GM18861 (cell line): ENCODE data around the gene MAP6.
"Not testable (repeated sequence)": the region's sequence is repeated elsewhere in the genome, so short reads cannot be mapped to it uniquely, and the experiment has no call there.

Source experiments
- ATAC-seq: cut with Tn5 transposase; IDR thresholded peaks from one replicate; pipeline ENCODE4 v1.9.1; 2021; ENCODE audit not compliant: unreplicated experiment

The MAP6 gene

DNA sequence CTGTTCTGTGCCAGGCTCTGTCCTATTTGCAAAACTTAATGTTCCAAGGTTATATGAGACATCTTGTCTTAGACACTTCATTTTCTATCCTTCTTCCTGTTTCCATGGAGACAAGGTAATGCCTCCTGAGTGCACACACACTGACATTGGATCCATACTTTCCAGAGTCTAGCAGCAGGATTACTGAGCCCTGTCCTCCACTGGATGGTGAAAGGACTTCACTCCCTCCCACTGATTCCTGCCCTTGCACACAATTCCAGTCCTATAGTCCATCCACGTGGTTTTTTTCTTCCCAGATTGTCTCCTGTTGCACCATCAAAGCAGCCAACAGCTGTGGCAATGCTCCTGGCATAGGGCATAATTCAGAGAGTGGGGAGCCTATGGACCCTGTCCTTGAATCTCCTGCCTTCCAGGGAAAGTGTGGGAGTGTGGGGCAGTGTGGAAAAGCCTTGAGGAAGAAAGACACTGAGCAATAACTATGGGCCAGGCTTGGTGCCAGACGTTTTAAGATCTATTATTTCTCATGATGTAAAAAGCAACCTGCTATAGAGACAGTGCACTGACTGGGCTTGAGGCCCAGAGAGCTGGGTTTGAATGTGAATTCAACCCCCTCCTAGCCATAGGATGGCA lies 75.4 kb downstream of the MAP6 start:
- ATAC-seq, result no peak

DNA sequence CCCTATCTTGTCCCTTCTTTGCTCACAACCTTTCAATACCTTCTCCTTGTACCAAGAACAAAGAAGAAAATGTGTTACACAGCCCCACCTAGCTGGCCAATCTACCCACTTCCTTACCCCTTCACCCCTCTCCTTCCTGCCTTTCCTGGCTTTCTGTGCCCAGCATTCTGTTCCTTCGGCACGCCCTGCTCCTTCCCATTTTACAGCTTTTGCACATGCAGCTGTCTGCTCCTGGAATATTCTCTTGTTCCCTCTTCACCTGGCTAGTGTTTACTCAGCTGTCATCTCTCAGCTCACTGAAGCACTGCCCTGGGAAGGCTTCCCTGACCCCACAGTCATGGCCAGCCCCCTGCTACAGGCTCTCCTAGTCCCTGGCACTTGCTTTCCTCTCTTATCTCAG lies 76.1 kb downstream of the MAP6 start:
- no peak for ATAC-seq

DNA sequence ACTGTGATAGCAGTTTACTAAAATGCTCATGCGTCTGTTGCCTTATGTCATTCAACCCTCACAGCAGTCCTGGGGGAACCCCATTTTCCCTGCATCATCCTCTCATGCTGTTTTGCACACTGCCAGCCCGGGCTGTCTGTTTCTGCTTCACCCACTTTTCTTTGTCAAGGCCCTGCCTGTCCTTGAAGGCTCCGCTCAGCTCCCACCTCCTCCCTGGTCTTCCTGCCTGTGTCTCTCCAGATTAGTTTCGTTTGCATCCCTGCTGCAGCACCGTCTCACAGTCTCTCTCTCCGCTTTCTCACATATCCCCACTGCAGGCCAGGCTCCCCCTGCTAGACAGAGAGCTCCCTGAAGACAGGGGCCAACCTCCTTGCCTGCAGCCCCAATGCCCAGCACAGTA lies 76.9 kb downstream of the MAP6 start:
- ATAC-seq, result no peak

DNA sequence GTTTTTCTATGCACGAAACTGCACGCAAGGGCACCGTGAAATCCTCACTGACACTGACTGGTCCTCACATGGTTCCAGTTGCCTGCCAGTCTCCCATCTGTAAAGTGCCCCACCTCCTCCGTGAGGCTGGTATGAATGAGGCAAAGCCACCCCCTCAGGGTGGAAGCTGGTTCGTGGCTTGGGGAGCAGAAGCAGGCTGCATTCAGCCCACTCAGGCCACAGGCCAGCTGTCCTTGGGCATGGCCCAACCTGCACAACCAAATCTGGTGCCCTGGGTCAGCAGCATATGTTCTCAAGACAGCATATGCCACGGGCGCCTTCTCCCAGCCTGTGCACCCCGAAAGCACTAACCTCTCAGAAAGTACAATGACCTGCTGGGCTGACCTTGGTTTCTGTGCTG lies 77.5 kb downstream of the MAP6 start:
- ATAC-seq, result no peak

DNA sequence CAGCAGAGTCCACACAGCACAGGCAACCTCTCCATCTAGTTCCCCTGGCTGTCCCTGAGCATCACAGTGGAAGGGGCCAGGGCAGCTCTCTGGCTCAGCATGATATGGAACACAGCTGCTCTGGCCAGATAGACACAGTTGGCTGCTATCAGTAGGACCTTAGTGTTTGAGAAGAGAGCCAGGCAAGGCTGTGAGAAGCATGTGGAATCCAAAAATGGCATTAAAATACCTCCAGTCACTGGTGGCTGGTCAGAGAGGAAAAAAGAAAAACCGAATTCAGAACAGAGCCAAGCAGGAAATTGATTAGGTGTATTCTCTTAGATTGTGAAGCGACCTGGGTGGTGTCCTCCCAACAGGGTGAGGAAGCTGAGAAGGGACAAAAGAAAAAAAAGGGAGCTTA lies 78.9 kb downstream of the MAP6 start:
- ATAC-seq, result no peak

DNA sequence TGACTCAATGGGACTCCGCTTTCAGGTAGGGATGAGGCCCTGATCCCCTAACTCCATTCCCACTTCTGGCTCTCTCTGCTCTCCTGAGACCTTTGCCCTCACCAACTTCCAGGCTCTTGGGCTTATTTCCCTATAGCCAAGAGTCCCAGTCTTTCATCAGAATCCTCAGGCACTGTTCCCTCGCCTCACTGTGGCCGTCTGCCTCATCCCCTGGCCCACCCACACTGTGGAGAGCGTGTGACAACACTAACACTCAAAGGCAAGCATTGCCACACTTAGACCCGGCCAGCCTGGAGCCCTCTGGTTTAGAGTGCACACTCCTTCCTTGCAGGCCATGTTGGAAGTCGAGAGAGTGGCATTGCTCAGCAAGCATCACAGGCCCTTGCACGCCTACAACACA lies 79.8 kb downstream of the MAP6 start:
- ATAC-seq, result no peak

DNA sequence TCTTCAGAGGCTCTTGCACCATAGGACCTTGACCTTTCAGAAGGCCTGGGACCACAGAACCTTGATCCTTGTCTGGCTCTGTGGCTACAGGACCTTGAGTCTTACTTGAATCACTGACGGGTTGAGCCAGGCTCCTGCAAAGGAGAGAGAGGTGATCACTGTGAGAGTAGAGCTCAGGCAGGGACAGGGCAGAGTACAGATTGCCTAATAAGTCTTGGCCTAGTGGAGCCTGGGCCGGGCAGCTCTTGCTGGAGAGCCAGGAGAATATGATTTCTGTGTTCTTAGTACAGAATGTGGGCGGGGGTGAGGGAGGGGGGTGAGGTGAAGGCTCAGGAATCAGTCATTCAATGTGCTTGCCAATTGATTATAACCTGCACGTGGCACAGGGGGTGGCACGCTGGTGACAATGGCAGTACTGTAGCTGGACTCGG lies 80.8 kb downstream of the MAP6 start:
- ATAC-seq, result no peak

DNA sequence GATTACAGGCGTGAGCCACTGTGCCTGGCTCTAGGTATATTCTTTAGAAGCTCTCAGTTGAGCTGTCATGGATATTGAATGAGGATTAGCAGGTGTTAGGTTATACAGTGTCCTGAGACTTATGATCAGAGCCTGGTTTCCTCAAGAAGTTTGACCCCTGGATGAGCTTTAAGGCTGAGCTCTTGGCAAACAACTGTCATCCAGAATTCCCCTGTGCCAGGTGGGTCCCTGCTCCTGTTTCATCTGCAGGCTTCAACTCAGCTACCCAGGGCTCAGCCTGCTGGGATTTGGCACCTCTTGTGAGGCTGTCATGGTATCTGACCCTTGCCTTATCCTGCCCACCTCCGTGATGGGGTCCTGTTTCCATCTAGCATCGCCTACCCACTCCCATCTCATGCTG lies 82.4 kb downstream of the MAP6 start:
- ATAC-seq, result no peak

DNA sequence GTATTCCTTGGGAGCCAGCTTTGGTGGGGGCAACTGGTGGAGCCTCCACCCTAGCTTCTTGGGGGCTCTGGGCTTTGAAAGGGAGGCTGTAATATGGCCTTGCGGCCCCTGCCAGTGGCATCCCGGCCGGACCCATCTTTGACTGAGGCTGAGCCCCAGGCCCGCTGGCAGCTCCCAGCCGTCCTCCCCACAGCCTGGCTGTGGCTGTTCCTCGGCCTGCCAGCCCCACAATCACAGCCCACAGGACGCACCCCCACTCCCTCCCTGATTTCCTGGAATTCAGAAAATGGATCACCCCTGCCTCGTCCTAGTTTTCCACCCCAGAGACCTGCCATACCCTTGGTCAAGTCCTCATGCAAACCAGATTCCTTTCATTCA lies 83.6 kb downstream of the MAP6 start:
- ATAC-seq, result no peak

DNA sequence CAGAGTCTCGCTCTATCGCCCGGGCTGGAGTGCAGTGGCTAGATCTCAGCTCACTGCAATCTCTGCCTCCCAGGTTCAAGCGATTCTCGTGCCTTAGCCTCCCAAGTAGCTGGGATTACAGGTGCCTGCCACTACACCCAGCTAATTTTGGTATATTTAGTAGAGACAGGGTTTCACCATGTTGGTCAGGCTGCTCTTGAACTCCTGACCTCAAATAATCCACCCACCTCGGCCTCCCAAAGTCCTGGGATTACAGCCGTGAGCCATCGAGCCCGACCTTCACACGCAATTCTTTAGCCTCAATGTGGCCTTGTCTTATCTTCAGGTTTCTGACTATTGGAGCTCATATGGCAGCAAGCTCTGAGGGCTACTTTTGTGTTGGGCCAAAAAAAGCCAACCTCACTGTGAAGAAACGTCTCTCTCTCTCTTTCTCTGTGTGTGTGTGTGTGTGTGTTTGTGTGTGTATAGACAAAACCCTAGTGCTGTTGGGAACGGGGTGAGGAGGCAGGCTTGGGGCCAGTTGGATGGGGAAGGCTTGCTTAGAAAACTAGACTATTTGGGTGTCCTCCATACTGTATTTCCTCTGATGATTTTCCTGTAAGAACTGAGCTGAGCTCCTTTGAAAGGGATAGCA lies 84.1 kb downstream of the MAP6 start:
- not testable (repeated sequence) for ATAC-seq

DNA sequence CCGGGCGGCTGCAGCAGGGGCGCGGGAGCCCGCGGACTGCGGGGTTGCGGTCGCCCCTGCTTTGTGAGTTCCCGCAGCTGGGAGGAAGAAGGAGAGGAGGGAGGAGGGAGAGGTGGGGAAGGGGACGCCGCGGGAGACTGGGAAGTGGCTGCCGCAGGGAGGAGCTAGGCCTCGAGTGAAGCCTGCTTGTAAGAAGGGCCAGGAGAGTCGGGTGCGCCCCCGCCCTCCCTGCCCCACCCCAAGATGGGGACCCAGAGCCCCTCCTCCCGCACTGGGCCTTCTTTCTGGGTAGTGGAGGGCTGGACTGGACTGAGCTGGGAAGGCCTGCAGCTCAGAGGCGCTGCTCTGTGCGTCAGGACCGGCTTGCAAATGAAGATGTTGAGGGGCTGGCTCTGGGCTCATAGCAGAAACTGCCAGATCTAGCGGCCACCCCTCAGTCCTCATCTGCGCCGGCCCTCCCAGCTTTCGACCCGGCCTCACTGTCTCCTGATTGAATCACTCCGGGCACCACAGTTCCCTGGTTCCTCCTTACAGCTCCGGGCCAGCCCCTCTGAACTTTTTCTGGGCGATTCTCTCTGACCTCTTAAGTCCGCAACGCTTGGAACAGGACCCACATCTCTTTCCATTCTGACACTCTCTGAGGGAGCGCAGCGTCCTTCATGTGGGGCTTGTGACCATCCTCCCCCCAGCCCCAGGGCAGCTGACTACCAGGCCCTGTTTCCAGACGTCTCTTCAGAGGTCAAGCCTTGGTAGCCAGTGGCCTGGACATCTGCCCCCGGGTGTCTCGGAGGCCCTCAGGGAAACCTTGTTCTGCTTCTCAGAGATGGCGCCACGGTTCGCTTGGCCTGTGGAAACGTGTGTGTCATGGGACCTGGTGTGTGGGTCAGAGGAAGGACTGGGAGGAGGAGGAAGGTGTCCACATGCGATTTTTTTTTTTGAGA lies 84.8 kb downstream of the MAP6 start:
- ATAC-seq, result no peak

DNA sequence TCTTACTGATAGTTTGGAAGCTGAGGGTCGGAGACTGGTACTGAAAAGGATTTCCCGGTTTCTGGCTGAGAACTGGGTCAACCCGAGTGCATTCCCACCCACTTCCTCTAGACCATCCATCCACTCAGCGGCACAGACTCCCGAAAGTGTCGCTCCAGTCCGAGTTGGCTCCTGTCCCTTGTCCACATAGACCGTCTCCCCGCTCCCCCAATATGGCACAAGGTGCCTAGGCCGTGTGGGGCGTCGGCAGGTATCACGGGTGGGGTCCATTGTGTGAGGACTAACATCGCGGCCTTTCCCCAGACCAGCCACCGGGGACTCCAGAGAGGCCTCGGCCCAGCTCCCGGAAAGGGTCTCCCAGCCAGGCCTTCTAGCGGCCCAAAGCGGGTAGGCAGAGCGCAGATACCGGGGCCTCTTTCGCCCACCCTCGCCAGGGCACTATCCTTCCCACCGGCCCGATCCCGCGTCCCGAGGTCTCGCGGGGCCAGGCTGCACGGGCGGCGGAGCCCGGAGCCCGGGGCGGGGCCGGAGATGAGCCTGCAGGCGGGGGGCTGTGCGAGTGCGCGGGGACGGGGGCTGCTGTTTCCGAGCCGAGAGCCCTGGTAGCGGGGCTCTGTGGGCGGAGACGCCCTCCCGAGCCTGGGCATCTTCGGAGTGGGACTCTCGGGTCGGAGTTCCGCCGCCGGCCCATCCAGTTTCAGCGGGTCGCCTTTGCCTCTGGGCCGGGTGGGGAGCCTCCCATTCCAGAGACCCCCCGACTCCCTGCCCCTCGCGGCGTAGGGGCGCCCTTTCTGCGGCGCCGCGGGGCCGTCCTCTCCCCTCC lies 85.7 kb downstream of the MAP6 start:
- ATAC-seq, result no peak

DNA sequence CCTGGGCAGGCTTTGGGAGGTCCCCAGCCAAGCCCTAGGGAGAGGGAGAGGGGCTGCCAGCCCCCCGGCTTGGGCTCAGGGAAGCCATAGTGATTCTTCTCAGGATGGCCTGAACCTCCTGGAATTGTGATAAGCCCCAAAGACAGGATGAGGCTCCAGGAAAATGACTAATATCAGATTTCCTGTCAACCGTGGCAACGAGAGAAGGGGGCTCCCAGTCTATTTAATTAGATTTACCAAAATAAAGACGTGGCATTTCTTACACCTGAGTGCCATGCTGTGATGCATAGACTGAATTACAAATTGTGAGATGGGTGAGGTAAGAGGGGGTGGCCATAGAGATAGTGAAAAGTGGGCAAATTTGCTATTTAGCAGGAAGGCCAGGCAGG lies 86.3 kb downstream of the MAP6 start:
- ATAC-seq, result no peak

DNA sequence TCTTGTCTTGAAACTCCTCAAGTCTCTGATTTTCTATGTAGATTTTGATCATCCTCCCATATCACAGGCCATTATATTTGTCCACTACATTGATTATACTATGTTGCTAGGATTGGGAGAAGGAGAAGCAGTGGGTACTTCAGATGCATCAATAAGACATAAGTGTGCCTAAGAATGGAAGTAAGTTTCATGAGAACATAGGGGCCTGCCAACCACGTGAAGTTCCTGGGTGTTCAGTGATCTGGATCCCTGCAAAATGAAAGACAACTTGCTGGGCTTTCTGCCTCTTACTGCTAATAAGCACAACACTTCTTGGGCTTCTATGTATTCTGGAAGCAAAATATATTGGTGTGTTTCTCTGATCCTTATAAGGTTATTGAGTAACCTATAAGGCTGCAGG lies 89.0 kb downstream of the MAP6 start:
- ATAC-seq, result no peak

DNA sequence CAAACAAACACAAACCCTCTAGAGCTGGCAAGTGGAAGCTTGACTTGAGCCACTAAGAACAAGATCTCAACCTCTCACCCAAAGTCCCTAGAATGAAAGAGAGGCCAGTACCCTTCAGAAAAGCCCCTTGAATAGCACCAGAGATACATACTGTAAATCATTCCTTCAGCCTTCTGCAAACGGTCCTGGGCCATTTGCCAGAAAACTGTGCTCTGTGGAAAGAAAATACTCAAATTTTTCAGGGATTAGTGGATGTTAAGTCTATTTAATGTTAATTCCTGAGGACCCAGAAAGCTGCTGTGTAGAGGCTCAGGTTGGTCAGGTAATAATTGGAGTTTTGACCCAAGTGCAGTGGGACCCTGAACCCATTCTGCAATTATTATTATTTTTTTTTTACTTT lies 89.9 kb downstream of the MAP6 start:
- ATAC-seq, result no peak

DNA sequence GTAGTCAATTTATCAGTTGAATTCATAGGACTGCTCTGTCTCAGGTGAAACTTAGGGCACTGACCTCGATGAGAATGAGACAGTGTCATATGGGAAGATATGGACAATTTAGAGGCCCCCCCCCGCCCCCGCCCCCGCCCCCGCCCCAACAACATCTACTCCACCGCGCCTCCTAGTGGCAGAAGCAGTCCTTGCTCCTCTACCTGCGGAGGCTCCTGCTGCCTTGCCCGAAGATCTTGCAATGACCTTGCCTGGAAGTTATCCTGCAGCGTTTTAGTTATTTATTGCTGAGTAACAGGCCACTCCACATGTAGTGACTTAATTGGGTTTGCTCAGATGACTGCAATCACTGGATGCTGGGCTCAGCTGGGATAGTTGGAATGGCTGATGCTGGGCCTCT lies 91.6 kb downstream of the MAP6 start:
- ATAC-seq, result no peak

DNA sequence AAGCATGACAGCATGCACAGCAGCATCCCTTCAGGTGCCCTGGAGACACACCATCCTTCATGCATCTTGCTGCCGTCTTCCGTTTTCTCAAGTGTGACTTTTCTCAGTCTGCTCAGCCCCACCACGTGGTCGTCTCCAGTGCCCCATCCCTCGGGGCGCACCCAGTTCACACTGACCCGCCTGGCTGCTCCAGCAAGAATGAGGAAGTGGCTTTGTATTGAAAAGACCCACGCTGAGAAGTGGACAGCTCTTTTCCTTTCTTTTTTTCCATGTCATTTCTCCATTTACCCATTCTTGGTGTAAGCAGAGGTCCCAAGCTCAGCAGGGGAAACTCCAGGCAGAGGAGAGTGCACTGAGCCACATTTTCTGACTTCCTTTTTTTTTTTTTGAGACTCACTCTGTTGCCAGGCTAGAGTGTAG lies 92.3 kb downstream of the MAP6 start:
- no peak for ATAC-seq

DNA sequence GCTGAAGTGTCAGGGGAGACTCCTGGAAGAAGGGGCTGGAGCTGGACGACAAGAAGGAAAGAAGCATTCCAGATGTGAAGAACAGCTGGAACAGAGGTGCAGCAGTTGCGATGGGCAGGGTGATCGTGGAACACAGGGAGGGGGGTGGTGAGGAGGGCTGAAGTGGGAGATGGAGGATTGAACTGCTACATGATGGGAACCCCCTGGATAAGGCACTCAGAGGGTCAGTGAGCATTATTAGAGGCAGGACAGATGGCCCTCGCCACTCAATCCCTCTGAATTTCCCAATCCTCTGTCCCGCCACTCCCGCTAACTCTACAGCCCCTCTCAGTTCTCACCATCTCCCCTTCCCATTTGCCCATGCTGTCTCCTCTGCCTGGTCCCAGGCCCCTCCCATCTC lies 92.8 kb downstream of the MAP6 start:
- no peak for ATAC-seq

DNA sequence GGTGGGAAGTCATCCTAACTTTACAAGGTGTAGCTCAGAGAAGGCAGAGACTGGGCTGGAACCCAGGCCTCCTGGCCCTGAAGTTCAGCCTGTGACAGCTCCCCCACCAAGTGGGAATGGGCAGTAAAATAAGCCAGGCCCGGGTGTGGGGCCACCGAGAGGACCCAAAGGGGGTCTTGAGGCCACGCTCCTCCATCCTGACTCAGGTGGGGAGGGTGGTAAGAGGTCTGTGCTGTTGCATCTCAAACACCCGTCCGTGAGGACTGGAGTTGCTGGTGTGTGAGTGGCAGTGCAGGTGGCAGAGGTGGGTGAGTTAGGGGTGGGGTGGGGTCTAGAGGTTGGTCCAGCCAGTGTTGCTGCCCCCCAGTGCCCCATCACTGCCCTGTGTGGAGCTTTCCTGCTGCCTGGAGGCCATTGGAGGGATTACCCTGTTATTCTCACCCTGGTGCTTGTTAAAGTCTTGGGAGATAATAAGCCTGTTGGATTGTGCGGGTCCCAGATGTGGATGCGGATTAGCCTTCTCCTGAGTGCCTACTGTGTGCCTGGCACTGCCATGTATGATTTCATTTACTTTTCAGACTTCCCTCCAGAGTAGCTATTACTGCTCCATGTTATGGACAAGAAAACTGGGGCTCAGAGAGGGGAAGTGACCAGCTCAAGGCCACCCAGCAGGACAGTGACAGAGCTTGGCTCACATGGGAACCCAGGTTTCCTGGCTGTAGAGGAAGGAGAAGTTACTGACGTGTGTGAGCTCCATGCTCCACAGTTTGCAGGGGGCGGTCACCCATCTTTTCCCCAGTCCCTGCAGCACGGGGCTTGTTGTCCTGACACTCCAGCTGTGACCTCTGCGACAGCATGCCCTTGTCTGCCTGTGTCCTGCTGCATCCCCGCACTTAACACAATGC lies 93.9 kb downstream of the MAP6 start:
- no peak for ATAC-seq

DNA sequence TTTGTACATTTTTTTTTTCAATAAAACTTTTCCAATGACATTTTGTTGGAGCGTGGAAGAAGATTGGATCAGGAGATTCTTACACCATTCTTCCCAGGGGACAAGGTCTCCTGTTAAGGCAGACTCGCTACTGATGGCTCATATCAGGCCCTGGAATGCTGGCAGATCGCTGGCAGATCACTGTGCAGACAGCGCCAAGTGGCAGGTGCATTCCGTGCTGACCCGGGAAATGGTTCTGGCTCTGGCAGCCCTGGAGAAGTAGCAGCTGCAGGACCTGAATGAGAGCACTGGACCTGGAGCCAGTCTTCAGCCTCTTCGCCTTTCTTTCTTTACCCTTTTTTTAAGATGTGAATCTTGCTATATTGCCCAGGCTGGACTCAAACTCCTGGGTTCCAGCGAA lies 96.1 kb downstream of the MAP6 start:
- no peak for ATAC-seq
